HG03139 (cell line): ENCODE measurements around the gene ACTN2.

ENCODE experiments used
- ATAC-seq: cut with Tn5 transposase; IDR thresholded peaks from one replicate; pipeline ENCODE4 v1.9.1; 2021; ENCODE audit not compliant: unreplicated experiment

The ACTN2 gene

GRCh38 chr1:236812334-236813030, 126.2 kb downstream of the ACTN2 start:
- ATAC-seq = no peak
